SK-N-SH treated with all-trans-retinoic acid at 6 μM for 48 hours (cell line): ENCODE results near the gene CLEC14A.

Source experiments
- CREB5 ChIP-seq: fragments of 250-450 bp; sonication (Bioruptor Pico); IDR thresholded peaks from 2 replicates; pipeline ENCODE4 v1.5.1; 2020; ENCODE audit warnings: low read depth, mild to moderate bottlenecking, moderate library complexity
- ESRRG ChIP-seq: fragments of 250-450 bp; sonication (Bioruptor Pico); IDR thresholded peaks from 2 replicates; pipeline ENCODE4 v1.6.1; 2021; ENCODE audit warnings: mild to moderate bottlenecking
- SNAI2 ChIP-seq: fragments of 250-450 bp; sonication (Bioruptor Pico); IDR thresholded peaks from 2 replicates; pipeline ENCODE4 v1.5.0; 2020; ENCODE audit warnings: mild to moderate bottlenecking, moderate library complexity
- ZFP3 ChIP-seq: fragments of 250-450 bp; sonication (Bioruptor Pico); IDR thresholded peaks from 2 replicates; pipeline ENCODE4 v1.5.0; 2020; ENCODE audit warnings: mild to moderate bottlenecking, moderate library complexity
- ZFP30 ChIP-seq: fragments of 450-650 bp; formaldehyde crosslinking; IDR thresholded peaks from 2 replicates; pipeline ENCODE4 v1.5.0; 2022; ENCODE audit warnings: mild to moderate bottlenecking, moderate library complexity

- TF ChIP-seq SNAI2: no peak
- no peak for TF ChIP-seq CREB5 (CRISPR knock-in tag)
- TF ChIP-seq ESRRG (CRISPR knock-in tag): no peak
- TF ChIP-seq ZFP3 (CRISPR knock-in tag): no peak
- no peak for TF ChIP-seq ZFP30
These were observed 31.6 kb downstream of the CLEC14A start for GRCh38 chr14:38224338-38224737.
